HG03060 (cell line): ENCODE data around the gene HID1.

Experiments used
- ATAC-seq: cut with Tn5 transposase; IDR thresholded peaks from one replicate; pipeline ENCODE4 v1.9.1; 2021; ENCODE audit warnings: low read depth, moderate number of reproducible peaks; ENCODE audit not compliant: unreplicated experiment

HID1 gene

DNA sequence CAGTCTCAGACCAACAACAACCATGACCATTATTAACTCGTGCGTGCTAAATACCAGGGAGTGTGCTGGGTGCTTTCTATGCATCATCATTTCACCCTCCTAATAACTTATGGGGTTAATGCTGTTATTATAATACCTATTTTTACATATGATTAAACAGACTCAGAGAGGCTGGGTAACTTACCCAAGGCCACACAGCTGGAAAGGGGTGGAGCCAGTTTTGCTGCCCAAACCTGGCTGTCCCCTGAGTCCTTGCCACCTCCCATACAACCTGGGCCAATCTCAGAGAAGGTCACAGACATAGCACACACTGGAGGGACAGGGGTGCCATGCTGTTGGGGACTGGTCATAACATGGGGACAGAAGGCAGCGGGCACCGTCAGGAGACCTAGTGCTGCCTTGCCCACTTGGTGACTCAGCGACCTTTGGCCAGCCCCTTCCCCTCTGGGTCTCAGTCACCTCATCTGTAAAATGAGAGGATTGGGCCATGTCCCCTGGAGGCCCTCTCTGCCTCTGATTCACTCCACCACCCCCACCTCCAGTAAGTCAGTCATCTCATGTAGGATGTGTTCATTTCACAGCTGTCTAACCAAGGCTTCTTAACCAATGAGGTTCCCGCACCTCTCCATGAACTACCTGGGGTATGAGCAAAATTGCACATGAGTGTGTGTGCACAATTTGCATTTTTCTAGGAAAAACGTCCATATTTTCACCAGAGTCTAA, 67.7 kb downstream of the HID1 start:
- no peak for ATAC-seq

DNA sequence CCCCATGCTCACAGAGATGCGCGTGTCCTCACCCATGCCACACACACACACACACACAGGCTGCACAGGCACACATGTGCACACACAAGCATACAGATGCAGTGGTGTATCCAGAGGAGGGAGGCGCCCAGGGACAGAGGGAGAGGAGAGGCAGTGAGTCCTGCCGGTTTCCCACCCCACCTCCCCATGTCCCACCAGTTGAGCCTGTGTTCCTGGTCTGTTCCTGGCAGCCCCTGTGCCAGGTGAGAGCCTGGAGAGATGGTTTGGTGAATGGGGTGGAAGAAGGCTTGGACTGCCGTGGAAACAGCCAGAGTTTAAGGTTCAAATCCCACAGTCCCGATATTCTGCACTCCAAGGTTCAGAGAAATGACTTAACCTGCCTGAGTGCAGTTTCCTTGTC, 68.9 kb downstream of the HID1 start:
- no peak for ATAC-seq

DNA sequence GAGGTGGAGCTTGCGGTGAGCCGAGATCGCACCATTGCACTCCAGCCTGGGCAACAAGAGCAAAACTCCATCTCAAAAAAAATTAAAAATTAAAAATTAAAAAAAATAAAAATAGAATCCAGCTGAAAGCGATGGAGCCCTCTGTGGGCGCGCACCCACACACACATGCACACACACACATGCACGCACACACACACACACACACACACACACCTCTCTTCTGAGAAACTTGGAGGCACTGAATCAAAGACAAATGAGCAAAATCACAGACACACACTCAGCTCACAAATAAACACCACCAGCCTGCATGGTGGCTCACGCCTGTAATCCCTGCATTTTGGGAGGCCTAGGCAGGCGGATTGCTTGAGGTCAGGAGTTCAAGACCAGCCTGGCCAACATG, 69.5 kb downstream of the HID1 start:
- ATAC-seq: no peak

DNA sequence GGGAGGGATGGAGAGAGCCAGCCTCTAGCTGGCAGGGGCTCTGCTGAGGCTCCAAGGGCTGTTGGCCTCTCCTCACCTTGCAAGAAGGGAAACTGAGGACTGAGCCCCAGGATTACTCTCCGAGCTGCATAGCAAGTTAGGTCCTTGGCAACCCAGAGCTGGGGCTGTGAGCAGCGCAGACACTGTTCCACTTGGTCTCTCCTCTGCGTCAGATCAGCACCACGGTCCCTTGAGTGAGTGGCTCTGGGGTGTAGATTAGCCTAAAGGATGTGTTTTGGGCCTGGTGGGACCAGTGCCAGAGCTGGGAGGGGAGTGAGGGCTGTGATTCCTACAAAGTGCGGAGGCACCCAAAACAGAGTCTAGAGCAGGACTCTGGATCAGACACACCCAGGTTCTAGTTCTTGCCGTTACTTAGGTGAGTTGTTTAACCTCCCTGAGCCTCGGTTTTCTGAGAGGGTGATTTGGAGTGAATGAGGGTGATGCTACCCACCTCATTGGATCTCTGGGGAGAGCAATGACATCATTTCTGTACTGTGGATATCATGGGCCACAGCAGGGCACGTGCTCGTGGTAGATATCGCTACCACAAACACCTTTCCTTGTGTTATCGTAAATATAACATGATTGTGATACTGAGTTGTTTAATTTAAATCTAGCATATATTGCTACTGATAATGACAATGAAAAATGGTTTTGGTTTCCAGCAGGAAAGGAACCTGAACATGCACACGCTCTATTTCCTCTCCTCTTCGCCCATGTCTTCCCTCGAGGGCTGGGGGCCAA, 71.0 kb downstream of the HID1 start:
- no peak for ATAC-seq
